T-helper 2 cell (primary cell): Measurements from ENCODE around the gene DNHD1.

Experiments
- DNase-seq, 5 experiments: peaks; one replicate each; pipeline versions ENCODE4 v3.0.0 to v3.0.0-alpha.2; 2012 to 2022

The DNHD1 gene

GRCh38 chr11:6613496-6613895 lies 116.4 kb downstream of the DNHD1 start:
- DNase-seq: no peak

GRCh38 chr11:6614446-6614845 lies 117.4 kb downstream of the DNHD1 start:
- DNase-seq: no peak

- no peak for DNase-seq
These were observed 118.0 kb downstream of the DNHD1 start for GRCh38 chr11:6615046-6615445.

GRCh38 chr11:6615882-6616585 lies 119.0 kb downstream of the DNHD1 start:
- DNase-seq: no peak

GRCh38 chr11:6616596-6617250 lies 119.6 kb downstream of the DNHD1 start:
- no peak for DNase-seq

- DNase-seq: no peak
These were observed 120.3 kb downstream of the DNHD1 start for GRCh38 chr11:6617315-6617781.

GRCh38 chr11:6618117-6619003 lies 121.3 kb downstream of the DNHD1 start:
- peak in 4 of 5 experiments; percentile 35 to 81 (median 47) for DNase-seq

GRCh38 chr11:6619004-6619745 lies 122.1 kb downstream of the DNHD1 start, which contains the start of gene TPP1:
Gene TPP1 (minus strand): TSS chr11:6619422. CDS start chr11:6619400, 22 bp downstream.
- peak; percentile 56 to 90 (median 83) for DNase-seq

GRCh38 chr11:6620636-6621035 lies 123.6 kb downstream of the DNHD1 start:
- DNase-seq: no peak
